SK-N-SH (cell line): Measurements from ENCODE around the gene ZNF837. TPM values are rescaled to one million over a fixed set of nuclear protein-coding genes. Genes with fewer than 3 reads are reported as not detected.

ENCODE experiments used
- CTCF ChIA-PET: fragments of 300-600, 350-600 bp; formaldehyde crosslinking; extraction: SDS; loops from one replicate; lab custom pipeline; 2021; lab: Yijun Ruan, JAX
- POLR2A ChIA-PET: fragments of 350-600 bp; sonication (Branson Sonifier 250); formaldehyde crosslinking; extraction: SDS; loops from one replicate; lab custom pipeline; 2020; ENCODE audit warnings: antibody characterized with exemption, inconsistent platforms; lab: Yijun Ruan, JAX
- DNase-seq: peaks from one replicate; pipeline ENCODE4 v3.0.0; 2012
- H2AFZ ChIP-seq: fragments of 200-600 bp; sonication (generic); 2 replicates; pipeline ENCODE4 v1.8.1; 2016; ENCODE audit warnings: antibody characterized with exemption, mild to moderate bottlenecking, low read depth
- H3F3A ChIP-seq: fragments of 200-600 bp; sonication (generic); replicated peaks from 2 replicates; pipeline ENCODE3; 2016; ENCODE audit warnings: antibody characterized with exemption, mild to moderate bottlenecking; ENCODE audit not compliant: insufficient read depth
- H3K27ac ChIP-seq, 2 experiments: fragments of 200-500 bp in 1 of 2; fragments of 200-600 bp in 1 of 2; sonication (Bioruptor generic) in 1 of 2; sonication (generic), shearing (Covaris generic) in 1 of 2; 2 replicates each; pipeline versions ENCODE4 v1.5.1 to v1.6.1; 2014 to 2016; ENCODE audit warnings: low read depth in 2 of 2, inconsistent platforms in 1 of 2, low read length in 1 of 2, mild to moderate bottlenecking in 1 of 2, mixed read lengths in 1 of 2
- H3K27me3 ChIP-seq: fragments of 200-600 bp; sonication (generic), shearing (Covaris generic); 2 replicates; pipeline ENCODE4 v1.6.1; 2016; ENCODE audit warnings: mixed run types; ENCODE audit not compliant: insufficient read depth
- H3K36me3 ChIP-seq, 2 experiments: fragments of 200-500 bp in 1 of 2; fragments of 200-600 bp in 1 of 2; sonication (Bioruptor generic) in 1 of 2; sonication (generic) in 1 of 2; replicated peaks in 1 of 2; 2 replicates each; pipeline versions ENCODE3 to v1.5.1; 2014 to 2016; ENCODE audit warnings: low read length in 1 of 2, mild to moderate bottlenecking in 1 of 2; ENCODE audit not compliant: insufficient read depth in 2 of 2, control insufficient read depth in 1 of 2
- H3K4me1 ChIP-seq, 2 experiments: fragments of 200-500 bp in 1 of 2; fragments of 200-600 bp in 1 of 2; sonication (Bioruptor generic) in 1 of 2; sonication (generic), shearing (Covaris generic) in 1 of 2; 2 replicates each; pipeline versions ENCODE4 v1.5.1 to v1.6.1; 2014 to 2016; ENCODE audit warnings: low read depth in 1 of 2, low read length in 1 of 2, mixed run types in 1 of 2; ENCODE audit not compliant: insufficient read depth in 2 of 2, control insufficient read depth in 1 of 2
- H3K4me2 ChIP-seq: fragments of 200-600 bp; sonication (generic), shearing (Covaris generic); 2 replicates; pipeline ENCODE4 v1.6.1; 2017; ENCODE audit warnings: mixed run types
- H3K4me3 ChIP-seq, 2 experiments: fragments of 200-500 bp in 1 of 2; fragments of 200-600 bp in 1 of 2; sonication (Bioruptor generic) in 1 of 2; sonication (generic), shearing (Covaris generic) in 1 of 2; 2 replicates each; pipeline versions ENCODE4 v1.5.1 to v1.8.1; 2014 to 2016; ENCODE audit warnings: low read depth in 2 of 2, inconsistent platforms in 1 of 2, low read length in 1 of 2, mild to moderate bottlenecking in 1 of 2, mixed read lengths in 1 of 2, moderate library complexity in 1 of 2
- H3K79me2 ChIP-seq: fragments of 200-600 bp; sonication (generic); 2 replicates; pipeline ENCODE4 v1.8.1; 2017; ENCODE audit warnings: mild to moderate bottlenecking; ENCODE audit not compliant: insufficient read depth
- H3K9ac ChIP-seq: fragments of 200-600 bp; sonication (generic); 2 replicates; pipeline ENCODE4 v1.6.1; 2017; ENCODE audit warnings: mixed run types
- H3K9me2 ChIP-seq: fragments of 200-600 bp; sonication (generic); 2 replicates; pipeline ENCODE4 v1.6.1; 2017; ENCODE audit warnings: mixed run types
- H3K9me3 ChIP-seq: fragments of 200-600 bp; sonication (generic); 2 replicates; pipeline ENCODE4 v1.6.1; 2017; ENCODE audit warnings: mixed run types, mild to moderate bottlenecking, moderate library complexity
- H4K20me1 ChIP-seq: fragments of 200-600 bp; sonication (generic); 2 replicates; pipeline ENCODE4 v1.6.1; 2017; ENCODE audit warnings: mild to moderate bottlenecking, mixed run types; ENCODE audit not compliant: insufficient read depth
- ELF1 ChIP-seq: IDR thresholded peaks from 2 replicates; pipeline ENCODE4 v1.4.0; 2012
- EP300 ChIP-seq, 2 experiments: IDR thresholded peaks; 2 replicates each; pipeline versions ENCODE4 v1.4.0 to v1.6.1; 2012; ENCODE audit warnings: borderline replicate concordance in 1 of 2, low read depth in 1 of 2, low read length in 1 of 2
- EZH2phosphoT487 ChIP-seq: fragments of 200-600 bp; sonication (generic); IDR thresholded peaks from 2 replicates; pipeline ENCODE4 v1.6.1; 2017; ENCODE audit warnings: low read depth, mixed run types, mild to moderate bottlenecking, antibody characterized with exemption, moderate library complexity, borderline replicate concordance
- FOXM1 ChIP-seq: IDR thresholded peaks from 2 replicates; pipeline ENCODE4 v1.4.0; 2012; ENCODE audit warnings: low read depth, mild to moderate bottlenecking
- GATA2 ChIP-seq: sonication (generic); formaldehyde crosslinking; IDR thresholded peaks from 2 replicates; pipeline ENCODE4 v1.5.0; 2020; ENCODE audit warnings: mild to moderate bottlenecking, missing genetic modification reagents
- IRF3 ChIP-seq: fragments of 150-350 bp; IDR thresholded peaks from 2 replicates; pipeline ENCODE4 v1.6.1; 2016; ENCODE audit warnings: mild to moderate bottlenecking, low read depth, low read length
- JUND ChIP-seq: IDR thresholded peaks from 2 replicates; pipeline ENCODE4 v1.4.0; 2012
- MEF2A ChIP-seq: IDR thresholded peaks from 2 replicates; pipeline ENCODE4 v1.4.0; 2012; ENCODE audit warnings: low read depth, borderline replicate concordance
- MXI1 ChIP-seq: IDR thresholded peaks from 2 replicates; pipeline ENCODE4 v1.6.1; 2012; ENCODE audit warnings: mild to moderate bottlenecking, low read depth, low read length, improper control_type of control experiment
- TCF12 ChIP-seq: IDR thresholded peaks from 2 replicates; pipeline ENCODE4 v1.4.0; 2012
- TEAD4 ChIP-seq: IDR thresholded peaks from 2 replicates; pipeline ENCODE4 v1.4.0; 2012; ENCODE audit warnings: mild to moderate bottlenecking, borderline replicate concordance; ENCODE audit not compliant: insufficient read depth
- USF1 ChIP-seq: IDR thresholded peaks from 2 replicates; pipeline ENCODE4 v1.4.0; 2012; ENCODE audit warnings: low read depth, borderline replicate concordance
- WGBS: methylation state at CpG from one replicate; pipeline ENCODE4 v1.1.6; 2017; ENCODE audit warnings: low lambda C conversion rate; 5-methylcytosine and 5-hydroxymethylcytosine counted together
- polyA plus RNA-seq, 3 experiments: library from polyadenylated mRNA; depleted of rRNA; stranded (reverse); fragments of >200 nt; gene quantifications; 2 replicates each; pipeline ENCODE4 v1.2.3, GENCODE V29; 2012
- TF ChIP-seq, protein P1 (sequence below): IDR thresholded peaks from 2 replicates; pipeline ENCODE4 v1.4.0; 2012; ENCODE audit warnings: low read depth, borderline replicate concordance
- TF ChIP-seq, protein P2 (sequence below): fragments of 150-350 bp; IDR thresholded peaks from 2 replicates; pipeline ENCODE4 v1.6.1; 2017; ENCODE audit warnings: antibody characterized with exemption, low read length, low read depth, borderline replicate concordance

The ZNF837 gene
- polyA plus RNA-seq, 1 of the 3 experiments (the other 2 are of a cell fraction): 1.6 TPM

GRCh38 chr19:58397533-58398037, 16.8 kb upstream of the ZNF837 start:
- Histone ChIP-seq H3K27me3 (no peaks in the 10 kb centered on the region), H4K20me1 (peaks cover 4% of the 10 kb centered on the region), H3K9ac (no peak overlapping the region), H3K9me2 (no peaks in the 10 kb centered on the region), H3K79me2 (peaks cover 19% of the 10 kb centered on the region), H3K36me3 (peaks cover 19 to 28% of the 10 kb centered on the region in 2 experiments), H3K4me1 (peaks cover 6 to 20% of the 10 kb centered on the region in 2 experiments; a peak in 2 of 4 replicates), H3K4me3 (no peak overlapping the region), H3F3A (peaks cover 38% of the 10 kb centered on the region), H3K27ac (no peak overlapping the region; a peak in 1 of 4 replicates), H2AFZ (no peak overlapping the region), H3K4me2 (no peak overlapping the region), H3K9me3 (no peaks in the 10 kb centered on the region)
- POLR2A ChIA-PET: interaction anchor here (2.0 kb wide), 1 partner anchor 10 kb away, joined by 5 read pairs; no protein-coding TSS in a partner anchor
- WGBS: 94% methylated on average over 7 of the region's 7 CpGs
- TF ChIP-seq EZH2phosphoT487 (no peak), FOXM1 (no peak), USF1 (no peak), EP300 (IDR thresholded peaks at IDR 0.05; ENCODE audit: borderline replicate concordance in 1 of 2, low read depth in 1 of 2, low read length in 1 of 2) (no peak), IRF3 (no peak), GATA2 (CRISPR knock-in tag) (no peak), JUND (no peak), MEF2A (no peak), MXI1 (no peak), TEAD4 (no peak), ELF1 (no peak), TCF12 (no peak)
- TF ChIP-seq, protein P1, sequence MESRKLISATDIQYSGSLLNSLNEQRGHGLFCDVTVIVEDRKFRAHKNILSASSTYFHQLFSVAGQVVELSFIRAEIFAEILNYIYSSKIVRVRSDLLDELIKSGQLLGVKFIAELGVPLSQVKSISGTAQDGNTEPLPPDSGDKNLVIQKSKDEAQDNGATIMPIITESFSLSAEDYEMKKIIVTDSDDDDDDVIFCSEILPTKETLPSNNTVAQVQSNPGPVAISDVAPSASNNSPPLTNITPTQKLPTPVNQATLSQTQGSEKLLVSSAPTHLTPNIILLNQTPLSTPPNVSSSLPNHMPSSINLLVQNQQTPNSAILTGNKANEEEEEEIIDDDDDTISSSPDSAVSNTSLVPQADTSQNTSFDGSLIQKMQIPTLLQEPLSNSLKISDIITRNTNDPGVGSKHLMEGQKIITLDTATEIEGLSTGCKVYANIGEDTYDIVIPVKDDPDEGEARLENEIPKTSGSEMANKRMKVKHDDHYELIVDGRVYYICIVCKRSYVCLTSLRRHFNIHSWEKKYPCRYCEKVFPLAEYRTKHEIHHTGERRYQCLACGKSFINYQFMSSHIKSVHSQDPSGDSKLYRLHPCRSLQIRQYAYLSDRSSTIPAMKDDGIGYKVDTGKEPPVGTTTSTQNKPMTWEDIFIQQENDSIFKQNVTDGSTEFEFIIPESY: no peak
- TF ChIP-seq, protein P2, sequence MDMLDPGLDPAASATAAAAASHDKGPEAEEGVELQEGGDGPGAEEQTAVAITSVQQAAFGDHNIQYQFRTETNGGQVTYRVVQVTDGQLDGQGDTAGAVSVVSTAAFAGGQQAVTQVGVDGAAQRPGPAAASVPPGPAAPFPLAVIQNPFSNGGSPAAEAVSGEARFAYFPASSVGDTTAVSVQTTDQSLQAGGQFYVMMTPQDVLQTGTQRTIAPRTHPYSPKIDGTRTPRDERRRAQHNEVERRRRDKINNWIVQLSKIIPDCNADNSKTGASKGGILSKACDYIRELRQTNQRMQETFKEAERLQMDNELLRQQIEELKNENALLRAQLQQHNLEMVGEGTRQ: no peak
- CTCF ChIA-PET: no interaction called here
- DNase-seq: no peak
